ENCODE data around the gene RELN.

The RELN gene

GRCh38 chr7:103777440-103777839 is 212.0 kb downstream of the RELN start:
- no peak for DNase-seq

GRCh38 chr7:103773726-103774125 is 215.7 kb downstream of the RELN start:
- no peak for DNase-seq

- DNase-seq: no peak
Observed at GRCh38 chr7:103772171-103772773, 217.2 kb downstream of the RELN start.

GRCh38 chr7:103771294-103771693 is 218.2 kb downstream of the RELN start:
- no peak for DNase-seq

- DNase-seq: no peak
Observed at GRCh38 chr7:103766660-103767059, 222.8 kb downstream of the RELN start.

GRCh38 chr7:103765901-103766300 is 223.6 kb downstream of the RELN start:
- no peak for DNase-seq

- DNase-seq: no peak
Observed at GRCh38 chr7:103764901-103765300, 224.6 kb downstream of the RELN start.

- DNase-seq: no peak
Observed at GRCh38 chr7:103762877-103763276, 226.6 kb downstream of the RELN start.

- DNase-seq: no peak
Observed at GRCh38 chr7:103762065-103762760, 227.2 kb downstream of the RELN start.

GRCh38 chr7:103752995-103753394 is 236.5 kb downstream of the RELN start:
- DNase-seq: no peak

- no peak for DNase-seq
Observed at GRCh38 chr7:103751311-103751880, 238.1 kb downstream of the RELN start.

- DNase-seq: no peak
Observed at GRCh38 chr7:103748680-103749079, 240.8 kb downstream of the RELN start.

GRCh38 chr7:103735377-103735776 is 254.1 kb downstream of the RELN start:
- DNase-seq: no peak

- no peak for DNase-seq
Observed at GRCh38 chr7:103731169-103731568, 258.3 kb downstream of the RELN start.

- DNase-seq: no peak
Observed at GRCh38 chr7:103729026-103729425, 260.4 kb downstream of the RELN start.

GRCh38 chr7:103727982-103728610 is 261.4 kb downstream of the RELN start:
- DNase-seq: no peak

- DNase-seq: no peak
Observed at GRCh38 chr7:103719070-103719469, 270.4 kb downstream of the RELN start.

- no peak for DNase-seq
Observed at GRCh38 chr7:103718482-103719061, 270.9 kb downstream of the RELN start.

GRCh38 chr7:103717574-103717973 is 271.9 kb downstream of the RELN start:
- DNase-seq: no peak

- DNase-seq: no peak
Observed at GRCh38 chr7:103715376-103716120, 273.9 kb downstream of the RELN start.

- no peak for DNase-seq
Observed at GRCh38 chr7:103714376-103714927, 275.0 kb downstream of the RELN start.

GRCh38 chr7:103712991-103713778 is 276.3 kb downstream of the RELN start:
- no peak for DNase-seq

Measured in NCI-H1048 (cell line).